AG09319 (cell line): ENCODE measurements around the gene RBM22.
"Not testable (repeated sequence)": the region's sequence is repeated elsewhere in the genome, so short reads cannot be mapped to it uniquely, and the experiment has no call there.

Experiments
- DNase-seq: peaks from one replicate; pipeline ENCODE4 v3.0.0-alpha.2; 2010; ENCODE audit warnings: low read depth; ENCODE audit errors: extremely low read depth
- CTCF ChIP-seq: IDR thresholded peaks from 2 replicates; pipeline ENCODE4 v1.5.1; 2011; ENCODE audit warnings: low read depth, mild to moderate bottlenecking, inconsistent platforms, low read length, moderate library complexity

RBM22 gene

GRCh38 chr5:150700594-150701377 is at the start of gene RBM22:
TSS of gene RBM22 (minus strand) at chr5:150701062. CDS start at chr5:150700985, 77 bp downstream.
- DNase-seq = peak; percentile 59

GRCh38 chr5:150750469-150750868 is 49.6 kb upstream of the RBM22 start:
- no peak for DNase-seq
- no peak for TF ChIP-seq CTCF

More at GRCh38 chr5:150700594-150701377, at the start of gene RBM22:
- peak; percentile 69 for TF ChIP-seq CTCF

GRCh38 chr5:150743142-150743488 is 42.3 kb upstream of the RBM22 start:
- DNase-seq = not testable (repeated sequence)

GRCh38 chr5:150742455-150743141 is 41.7 kb upstream of the RBM22 start:
- DNase-seq = not testable (repeated sequence)

GRCh38 chr5:150740992-150741391 is 40.1 kb upstream of the RBM22 start:
- no peak for TF ChIP-seq CTCF
- no peak for DNase-seq

- TF ChIP-seq CTCF = no peak
- no peak for DNase-seq
Observed at GRCh38 chr5:150738862-150739261, 38.0 kb upstream of the RBM22 start.

- no peak for DNase-seq
- no peak for TF ChIP-seq CTCF
Observed at GRCh38 chr5:150734579-150735384, 33.9 kb upstream of the RBM22 start.

- no peak for TF ChIP-seq CTCF
- no peak for DNase-seq
Observed at GRCh38 chr5:150731669-150732242, 30.9 kb upstream of the RBM22 start.
